OCI-LY1 (cell line): Measurements from ENCODE around the gene KDM1A.
"Not testable (repeated sequence)": the region's sequence is repeated elsewhere in the genome, so short reads cannot be mapped to it uniquely, and the experiment has no call there.

Source experiments
- H2AFZ ChIP-seq: fragments of 200-600 bp; sonication (generic), shearing (Covaris generic); 2 replicates; pipeline ENCODE4 v1.6.0; 2014; ENCODE audit warnings: antibody characterized with exemption, mild to moderate bottlenecking, low read length
- H3F3A ChIP-seq: fragments of 200-600 bp; sonication (generic), shearing (Covaris generic); 2 replicates; pipeline ENCODE4 v1.6.0; 2014; ENCODE audit warnings: mild to moderate bottlenecking, antibody characterized with exemption, low read length, moderate library complexity; ENCODE audit not compliant: insufficient read depth
- H3K27ac ChIP-seq: fragments of 200-600 bp; sonication (generic); 2 replicates; pipeline ENCODE4 v1.5.1; 2014; ENCODE audit warnings: low read length, mixed run types, mild to moderate bottlenecking, low read depth; ENCODE audit not compliant: poor library complexity, severe bottlenecking
- H3K27me3 ChIP-seq: fragments of 200-600 bp; sonication (generic); 2 replicates; pipeline ENCODE4 v1.6.0; 2014; ENCODE audit warnings: antibody characterized with exemption, mild to moderate bottlenecking, low read length, moderate library complexity; ENCODE audit not compliant: insufficient read depth
- H3K36me3 ChIP-seq: fragments of 200-600 bp; sonication (generic); 2 replicates; pipeline ENCODE4 v1.6.1; 2014; ENCODE audit warnings: mild to moderate bottlenecking, antibody characterized with exemption, low read length, moderate library complexity, mixed read lengths; ENCODE audit not compliant: insufficient read depth
- H3K4me1 ChIP-seq: fragments of 200-600 bp; sonication (generic); 2 replicates; pipeline ENCODE4 v1.5.1; 2014; ENCODE audit warnings: mild to moderate bottlenecking, low read length, moderate library complexity; ENCODE audit not compliant: insufficient read depth, severe bottlenecking
- H3K4me2 ChIP-seq: fragments of 200-600 bp; sonication (generic), shearing (Covaris generic); 2 replicates; pipeline ENCODE4 v1.6.1; 2014; ENCODE audit warnings: low read length
- H3K4me3 ChIP-seq: fragments of 200-600 bp; sonication (generic); 2 replicates; pipeline ENCODE4 v1.5.1; 2014; ENCODE audit warnings: low read length, low read depth, mild to moderate bottlenecking, mixed read lengths; ENCODE audit not compliant: poor library complexity, severe bottlenecking
- H3K79me2 ChIP-seq: fragments of 200-600 bp; shearing (Covaris generic); 2 replicates; pipeline ENCODE4 v1.6.1; 2016; ENCODE audit warnings: mixed run types, low read length, mixed read lengths; ENCODE audit not compliant: insufficient read depth
- H3K9ac ChIP-seq: fragments of 200-600 bp; sonication (generic), shearing (Covaris generic); 2 replicates; pipeline ENCODE4 v1.6.1; 2014; ENCODE audit warnings: mild to moderate bottlenecking, low read length, mixed read lengths
- H3K9me2 ChIP-seq: fragments of 200-600 bp; sonication (generic), shearing (Covaris generic); 2 replicates; pipeline ENCODE4 v1.6.1; 2014; ENCODE audit warnings: low read depth, mild to moderate bottlenecking, low read length, mixed read lengths
- H3K9me3 ChIP-seq: fragments of 200-600 bp; shearing (Covaris generic); 2 replicates; pipeline ENCODE4 v1.6.1; 2014; ENCODE audit warnings: low read length, mixed read lengths
- H4K20me1 ChIP-seq: fragments of 200-600 bp; sonication (generic), shearing (Covaris generic); 2 replicates; pipeline ENCODE4 v1.6.0; 2016; ENCODE audit warnings: mild to moderate bottlenecking, low read length; ENCODE audit not compliant: insufficient read depth
- EZH2 ChIP-seq: fragments of 200-600 bp; sonication (generic), shearing (Covaris generic); IDR thresholded peaks from 2 replicates; pipeline ENCODE4 v1.8.0; 2017; ENCODE audit warnings: borderline replicate concordance, mixed run types, mild to moderate bottlenecking, antibody characterized with exemption, low read length, moderate library complexity, mixed read lengths
- TF ChIP-seq, protein P1 (sequence below): fragments of 200-600 bp; sonication (generic), shearing (Covaris generic); IDR thresholded peaks from 2 replicates; pipeline ENCODE4 v1.5.1; 2017; ENCODE audit warnings: mild to moderate bottlenecking, antibody characterized with exemption, low read length, moderate library complexity, mixed read lengths

KDM1A gene

DNA sequence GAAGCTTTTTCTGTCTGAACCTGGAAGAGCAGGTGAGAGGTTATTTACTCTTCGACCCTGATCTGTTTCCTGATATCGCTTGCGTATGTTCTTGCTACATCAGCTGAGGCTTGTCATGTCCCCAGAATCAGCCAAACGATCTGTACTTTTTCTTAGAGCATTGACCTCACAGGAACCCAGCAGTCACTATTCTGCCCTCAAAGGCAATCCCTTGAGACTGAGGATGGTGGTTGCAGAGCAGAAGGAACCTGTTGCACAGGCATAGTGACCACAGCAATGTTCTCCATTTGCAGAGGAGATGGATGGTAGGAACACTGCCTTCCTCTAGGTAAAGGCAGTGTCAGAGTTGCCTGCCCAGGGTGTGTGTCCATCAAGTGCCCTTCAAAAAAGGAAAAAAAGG is 35.3 kb upstream of the KDM1A start:
- Histone ChIP-seq H3K4me2 (no peak overlapping the region), H3K9me3 (no peaks in the 10 kb centered on the region), H3K9ac (no peak overlapping the region), H3K4me1 (no peaks in the 10 kb centered on the region), H3K4me3 (no peak overlapping the region), H3F3A (no peaks in the 10 kb centered on the region), H4K20me1 (no peaks in the 10 kb centered on the region), H3K27ac (no peak overlapping the region), H3K79me2 (no peaks in the 10 kb centered on the region), H3K27me3 (no peaks in the 10 kb centered on the region), H3K36me3 (no peaks in the 10 kb centered on the region), H3K9me2 (no peaks in the 10 kb centered on the region), H2AFZ (no peak overlapping the region)
- TF ChIP-seq, protein P1, sequence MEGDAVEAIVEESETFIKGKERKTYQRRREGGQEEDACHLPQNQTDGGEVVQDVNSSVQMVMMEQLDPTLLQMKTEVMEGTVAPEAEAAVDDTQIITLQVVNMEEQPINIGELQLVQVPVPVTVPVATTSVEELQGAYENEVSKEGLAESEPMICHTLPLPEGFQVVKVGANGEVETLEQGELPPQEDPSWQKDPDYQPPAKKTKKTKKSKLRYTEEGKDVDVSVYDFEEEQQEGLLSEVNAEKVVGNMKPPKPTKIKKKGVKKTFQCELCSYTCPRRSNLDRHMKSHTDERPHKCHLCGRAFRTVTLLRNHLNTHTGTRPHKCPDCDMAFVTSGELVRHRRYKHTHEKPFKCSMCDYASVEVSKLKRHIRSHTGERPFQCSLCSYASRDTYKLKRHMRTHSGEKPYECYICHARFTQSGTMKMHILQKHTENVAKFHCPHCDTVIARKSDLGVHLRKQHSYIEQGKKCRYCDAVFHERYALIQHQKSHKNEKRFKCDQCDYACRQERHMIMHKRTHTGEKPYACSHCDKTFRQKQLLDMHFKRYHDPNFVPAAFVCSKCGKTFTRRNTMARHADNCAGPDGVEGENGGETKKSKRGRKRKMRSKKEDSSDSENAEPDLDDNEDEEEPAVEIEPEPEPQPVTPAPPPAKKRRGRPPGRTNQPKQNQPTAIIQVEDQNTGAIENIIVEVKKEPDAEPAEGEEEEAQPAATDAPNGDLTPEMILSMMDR = no peak
- no peak for TF ChIP-seq EZH2

DNA sequence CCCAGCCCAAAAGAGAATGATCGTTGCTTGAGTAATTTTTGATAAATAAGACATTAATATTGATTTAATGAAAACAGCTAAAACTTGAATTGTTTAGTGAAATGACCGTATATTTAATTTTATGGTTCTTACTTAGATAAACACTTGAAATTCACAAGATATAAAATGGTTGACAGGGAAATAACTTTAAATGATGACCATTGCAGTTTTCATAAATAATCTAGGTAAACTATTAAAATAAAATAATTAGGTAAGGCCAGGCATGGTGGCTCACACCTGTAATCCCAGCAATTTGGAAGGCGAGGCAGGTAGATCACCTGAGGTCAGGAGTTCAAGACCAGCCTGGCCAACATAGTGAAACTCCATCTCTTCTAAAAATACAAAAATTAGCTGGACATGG is 26.9 kb upstream of the KDM1A start:
- not testable (repeated sequence) for H2AFZ ChIP-seq, H3F3A ChIP-seq, H3K9me2 ChIP-seq, H3K27ac ChIP-seq, H3K4me2 ChIP-seq, H3K4me3 ChIP-seq, H3K79me2 ChIP-seq, H3K4me1 ChIP-seq, H4K20me1 ChIP-seq, H3K27me3 ChIP-seq, H3K36me3 ChIP-seq, H3K9ac ChIP-seq
- peaks cover 13% of the 10 kb centered on the region for H3K9me3 ChIP-seq

DNA sequence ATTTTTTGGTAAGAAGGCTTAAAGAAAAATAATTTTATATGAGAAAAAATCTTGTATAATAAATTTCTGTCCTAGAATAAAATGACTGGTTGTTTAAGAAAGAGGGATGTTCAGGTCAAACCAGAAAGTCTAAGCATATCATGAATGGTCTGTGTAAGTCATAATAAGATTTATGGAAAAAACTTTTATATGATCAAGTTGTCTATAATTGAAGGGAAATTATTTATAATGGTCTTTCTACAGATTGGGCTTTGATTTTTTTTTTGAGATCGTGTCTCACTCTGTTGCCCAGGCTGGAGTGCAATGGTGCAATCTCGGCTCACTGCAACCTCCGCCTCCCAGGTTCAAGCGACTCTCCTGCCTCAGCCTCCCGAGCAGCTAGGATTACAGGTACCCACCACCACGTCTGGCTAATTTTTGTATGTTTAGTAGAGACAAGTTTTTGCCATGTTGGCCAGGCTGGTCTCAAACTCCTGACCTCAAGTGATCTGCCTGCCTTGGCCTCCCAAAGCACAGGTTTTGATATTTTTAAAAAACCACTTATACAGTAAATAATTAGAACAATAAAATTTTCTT is 26.0 kb upstream of the KDM1A start:
- H3K4me2 ChIP-seq, H3F3A ChIP-seq, H3K79me2 ChIP-seq, H3K4me1 ChIP-seq, H3K9ac ChIP-seq, H3K4me3 ChIP-seq, H3K36me3 ChIP-seq, H3K9me2 ChIP-seq, H4K20me1 ChIP-seq, H3K27me3 ChIP-seq, H2AFZ ChIP-seq, H3K27ac ChIP-seq: not testable (repeated sequence)
- peaks cover 13% of the 10 kb centered on the region for H3K9me3 ChIP-seq

DNA sequence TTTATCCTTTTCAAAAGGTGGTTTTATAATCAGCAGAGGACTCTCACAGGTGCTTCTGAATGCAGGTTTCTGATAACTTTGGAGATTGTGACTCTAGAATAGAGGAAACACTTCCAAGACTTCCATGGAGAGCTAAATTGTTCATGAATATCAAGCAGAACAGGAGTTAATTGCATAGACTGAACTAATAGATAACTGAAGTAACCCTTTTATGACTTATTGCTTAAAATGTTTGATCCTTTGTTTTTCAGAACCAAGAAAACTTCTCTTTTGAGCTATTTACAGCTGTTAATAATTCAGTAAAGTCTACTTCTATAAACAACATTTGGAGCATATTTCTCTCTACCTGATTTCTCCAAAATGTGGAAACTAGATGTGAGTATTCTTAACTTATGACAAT is 23.5 kb upstream of the KDM1A start:
- H3K9me2 ChIP-seq = no peaks in the 10 kb centered on the region

DNA sequence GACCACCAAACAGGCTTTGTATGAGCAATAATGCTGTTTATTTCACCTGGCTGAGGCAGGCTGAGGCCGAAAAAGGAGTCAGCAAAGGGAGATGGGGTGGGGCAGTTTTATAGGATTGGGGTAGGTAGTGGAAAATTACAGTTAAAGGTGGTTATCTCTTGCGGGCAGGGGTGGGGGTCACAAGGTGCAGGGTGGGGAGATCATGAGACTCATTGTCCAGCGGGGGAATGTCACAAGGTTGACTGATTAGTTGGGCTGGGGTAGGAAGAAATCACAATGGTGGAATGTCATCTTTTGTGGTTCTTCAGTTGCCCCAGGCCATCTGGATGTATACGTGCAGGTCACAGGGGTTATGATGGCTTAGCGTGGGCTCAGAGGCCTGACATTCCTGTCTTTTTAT is 21.7 kb upstream of the KDM1A start:
- not testable (repeated sequence) for H3K36me3 ChIP-seq, H3K27ac ChIP-seq, H4K20me1 ChIP-seq, H3K4me3 ChIP-seq, H3K9ac ChIP-seq, H3K27me3 ChIP-seq, H3K4me2 ChIP-seq, H3K4me1 ChIP-seq, H3F3A ChIP-seq, H3K79me2 ChIP-seq, H3K9me2 ChIP-seq, H2AFZ ChIP-seq
- H3K9me3 ChIP-seq = peaks cover 13% of the 10 kb centered on the region

More for the DNA sequence above, 23.5 kb upstream of the KDM1A start:
- Histone ChIP-seq H3K9me3 (peaks cover 13% of the 10 kb centered on the region), H3K4me2 (no peak overlapping the region), H3F3A (no peaks in the 10 kb centered on the region), H3K79me2 (no peaks in the 10 kb centered on the region), H3K4me3 (no peak overlapping the region), H4K20me1 (no peaks in the 10 kb centered on the region), H3K36me3 (no peaks in the 10 kb centered on the region; the same call in 1 of the 2 replicates), H2AFZ (no peak overlapping the region), H3K4me1 (no peaks in the 10 kb centered on the region), H3K9ac (no peak overlapping the region), H3K27ac (no peak overlapping the region), H3K27me3 (no peaks in the 10 kb centered on the region)
- TF ChIP-seq, protein P1 = no peak
- TF ChIP-seq EZH2 = no peak

DNA sequence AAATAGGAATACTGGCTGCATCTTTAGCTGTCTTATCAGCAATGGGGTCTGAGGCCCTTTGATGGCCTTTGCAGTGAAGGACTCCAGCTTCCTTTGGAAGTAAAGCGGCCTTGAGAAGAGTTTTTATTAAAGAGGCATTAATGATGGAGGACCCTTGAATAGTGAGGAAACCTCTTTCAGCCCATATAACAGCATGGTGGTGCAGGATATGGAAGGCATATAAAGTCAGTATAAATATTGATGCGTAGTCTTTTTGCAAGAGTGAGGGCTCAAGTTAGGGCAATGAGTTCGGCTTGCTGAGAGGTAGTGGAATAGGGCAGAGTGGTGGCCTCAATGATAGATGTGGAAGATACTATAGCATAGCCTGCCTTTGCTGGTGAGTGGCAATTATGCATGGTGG is 19.1 kb upstream of the KDM1A start:
- not testable (repeated sequence) for H3K4me1 ChIP-seq, H2AFZ ChIP-seq, H3K9ac ChIP-seq, H3K4me2 ChIP-seq, H3K79me2 ChIP-seq, H3K4me3 ChIP-seq, H3K9me3 ChIP-seq, H3K9me2 ChIP-seq, H3F3A ChIP-seq, H4K20me1 ChIP-seq, H3K27ac ChIP-seq, H3K36me3 ChIP-seq, H3K27me3 ChIP-seq
